ENCODE results near the gene SPINK8. TPM values are rescaled to one million over a fixed set of nuclear protein-coding genes. Genes with fewer than 3 reads are reported as not detected.
"Not testable (repeated sequence)": the region's sequence is repeated elsewhere in the genome, so short reads cannot be mapped to it uniquely, and the experiment has no call there.

SPINK8 gene
- not detected in 2 replicates for total RNA-seq
- not detected in 2 replicates for polyA plus RNA-seq
- not detected in 2 replicates for polyA plus RNA-seq (2011; cell fraction: cytosol; rRNA removed)
- not detected in 2 replicates for polyA plus RNA-seq (2011; cell fraction: nucleus; rRNA removed)
- not detected in 2 replicates for polyA plus RNA-seq (2012)
- polyA minus RNA-seq = not detected in 2 replicates
- not detected for polyA minus RNA-seq (2011; cell fraction: cytosol; rRNA and poly(A)+ RNA removed)
- polyA minus RNA-seq (2011; cell fraction: nucleus; rRNA and poly(A)+ RNA removed) = not detected in 2 replicates
- percentile 4 among the genes with signal in this experiment for Bru-seq, nascent RNA
- BruChase-seq, experiment 1, labeled RNA remaining after a 6-hour chase = not detected
- not detected for BruChase-seq, experiment 2, labeled RNA remaining after a 2-hour chase
- long read RNA-seq = 0 reads

DNA sequence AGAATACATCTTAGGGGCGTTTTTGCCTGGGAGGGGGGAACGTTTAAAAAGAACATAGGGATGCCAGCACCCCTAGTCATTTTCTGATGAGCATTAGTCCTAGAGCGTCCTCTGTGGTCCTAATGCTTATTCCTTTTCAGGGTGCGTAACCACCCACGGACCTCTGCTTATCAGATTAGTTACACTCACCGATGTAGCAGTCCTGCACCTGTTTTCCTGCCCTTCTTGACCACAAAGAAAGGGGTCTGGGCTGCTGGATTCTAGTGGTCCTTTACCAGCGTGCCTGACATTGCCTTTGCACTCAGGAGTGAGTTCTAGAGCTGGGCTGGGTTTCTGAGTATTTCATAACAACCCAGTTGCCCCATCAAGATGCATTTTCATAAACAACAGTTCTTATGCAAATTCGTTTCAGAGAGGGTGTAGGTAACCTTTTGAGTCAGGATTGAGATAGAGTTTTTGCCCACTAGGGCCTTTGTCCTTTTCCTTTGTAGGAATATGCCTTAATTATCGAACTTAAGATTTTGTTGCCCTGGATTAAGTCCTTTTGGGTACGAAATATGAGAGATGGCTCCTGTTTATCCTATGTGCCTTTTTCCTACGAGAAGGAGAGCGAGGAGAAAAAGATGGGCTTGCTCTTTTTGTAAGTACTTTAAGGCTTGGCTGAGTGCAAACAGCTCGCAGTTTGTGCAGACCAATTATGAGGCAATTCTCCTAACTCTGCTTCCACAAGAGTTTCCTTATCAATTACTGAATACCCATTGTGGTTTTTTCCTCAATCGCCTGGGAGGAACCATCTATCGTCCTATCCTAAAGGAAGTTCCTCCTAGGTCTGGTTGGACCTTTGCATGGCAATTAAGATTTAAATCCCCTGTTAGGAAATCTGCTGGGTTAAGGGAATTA, at the start of gene SPINK8:
Gene SPINK8, minus strand, starts transcription at position 316 of the 900 bp plus-strand sequence. CDS start 5,320 bp downstream, outside the sequence.
- dilution Hi-C loops (cut with MboI; ENCODE audit: extremely low pct_ligation_motif_present, low sequenced_read_pairs); DNase-seq (ENCODE audit: low read depth, low spot score); intact Hi-C loops (cut with micrococcal nuclease); H3K4me3 ChIP-seq (replicated peaks in 1 of 3; ENCODE audit: insufficient read depth in 1 of 3, low read depth in 1 of 3, low read length in 3 of 3); H3K9me3 ChIP-seq (replicated peaks; ENCODE audit: control insufficient read depth, insufficient read depth, low read length); H4K20me1 ChIP-seq (replicated peaks; ENCODE audit: control insufficient read depth, extremely low read depth, insufficient read depth, low read length); H3K4me2 ChIP-seq (ENCODE audit: insufficient read depth, low read length); H3K9ac ChIP-seq (replicated peaks; ENCODE audit: extremely low read depth, insufficient read depth, low read length); H3K9me1 ChIP-seq (replicated peaks; ENCODE audit: control insufficient read depth, extremely low read depth, insufficient read depth, low read length); H3K36me3 ChIP-seq (ENCODE audit: control insufficient read depth in 2 of 2, extremely low read depth in 1 of 2, insufficient read depth in 2 of 2, low read length in 2 of 2); H3K4me1 ChIP-seq (ENCODE audit: control insufficient read depth, extremely low read depth, insufficient read depth, low read length); H2AFZ ChIP-seq (ENCODE audit: low read depth, low read length); H3K27ac ChIP-seq (ENCODE audit: insufficient read depth, low read depth, low read length); BruUV-seq (replicated peaks); H3K79me2 ChIP-seq (ENCODE audit: control insufficient read depth, insufficient read depth, low read length); FAIRE-seq: not testable (repeated sequence)
- peaks cover 17 to 20% of the 10 kb centered on the region in 2 experiments for H3K27me3 ChIP-seq (ENCODE audit: control insufficient read depth in 2 of 2, insufficient read depth in 2 of 2, low read length in 2 of 2)
- CTCF ChIA-PET = interaction anchor here (0.9 kb wide), 1 partner anchor 103 kb away, joined by 3 read pairs; no protein-coding TSS in a partner anchor
- POLR2A ChIA-PET = interaction anchor here (0.6 kb wide), 1 partner anchor 93 kb away, joined by 7 read pairs; the partner anchor contains the start of gene ZNF589

DNA sequence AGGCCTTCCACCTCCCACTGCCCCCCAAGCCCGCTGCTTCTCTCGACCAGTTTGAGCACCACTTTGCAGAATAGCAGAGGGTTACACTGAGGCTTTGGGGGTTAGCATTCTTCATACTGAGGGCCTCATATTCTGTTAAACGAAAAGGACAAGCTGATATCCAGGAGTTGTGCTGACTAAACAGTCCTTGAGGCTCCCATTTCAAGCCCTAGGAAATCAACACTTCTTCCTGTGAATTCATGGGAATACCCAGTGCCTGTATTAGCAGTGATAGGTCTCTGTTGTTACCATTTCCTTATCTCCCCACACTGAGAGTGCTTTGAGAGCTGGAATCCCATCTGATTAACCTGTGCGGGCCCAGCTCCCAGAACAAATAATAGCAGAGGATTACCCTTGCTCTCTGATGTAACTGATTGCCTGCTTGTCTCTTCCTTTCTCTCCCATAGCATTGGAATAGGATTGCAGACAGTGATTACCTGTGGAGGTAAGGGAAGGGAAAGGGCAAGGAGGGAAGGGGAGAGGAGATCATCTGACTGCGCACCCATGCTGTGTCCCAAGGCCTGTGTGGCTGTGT, 39.5 kb upstream of the SPINK8 start:
- dilution Hi-C loops (cut with MboI; ENCODE audit: extremely low pct_ligation_motif_present, low sequenced_read_pairs) (no loop called here), intact Hi-C loops (cut with micrococcal nuclease) (no loop called here)
- CTCF ChIA-PET = interaction anchor here (1.1 to 1.7 kb wide), 3 partner anchors 14 to 63 kb away, joined by 3 to 7 read pairs (median 3); no protein-coding TSS in a partner anchor
- DNase-seq (ENCODE audit: low read depth, low spot score) (no peak), FAIRE-seq (no peak)
- Histone ChIP-seq H3K9me3 (replicated peaks; ENCODE audit: control insufficient read depth, insufficient read depth, low read length) (no peaks in the 10 kb centered on the region), H2AFZ (ENCODE audit: low read depth, low read length) (no peak overlapping the region), H3K9me1 (replicated peaks; ENCODE audit: control insufficient read depth, extremely low read depth, insufficient read depth, low read length) (no peaks in the 10 kb centered on the region), H3K9ac (replicated peaks; ENCODE audit: extremely low read depth, insufficient read depth, low read length) (no peak overlapping the region), H3K36me3 (ENCODE audit: control insufficient read depth in 2 of 2, extremely low read depth in 1 of 2, insufficient read depth in 2 of 2, low read length in 2 of 2) (no peaks in the 10 kb centered on the region), H3K27ac (ENCODE audit: insufficient read depth, low read depth, low read length) (no peak overlapping the region), H4K20me1 (replicated peaks; ENCODE audit: control insufficient read depth, extremely low read depth, insufficient read depth, low read length) (no peaks in the 10 kb centered on the region), H3K4me2 (ENCODE audit: insufficient read depth, low read length) (no peak overlapping the region), H3K27me3 (ENCODE audit: control insufficient read depth in 2 of 2, insufficient read depth in 2 of 2, low read length in 2 of 2) (peaks cover 1 to 7% of the 10 kb centered on the region in 2 experiments), H3K4me1 (ENCODE audit: control insufficient read depth, extremely low read depth, insufficient read depth, low read length) (no peaks in the 10 kb centered on the region), H3K79me2 (ENCODE audit: control insufficient read depth, insufficient read depth, low read length) (no peaks in the 10 kb centered on the region), H3K4me3 (replicated peaks in 1 of 3; ENCODE audit: insufficient read depth in 1 of 3, low read depth in 1 of 3, low read length in 3 of 3) (no peak overlapping the region)
- no TSS peak for BruUV-seq (replicated peaks)
- TF ChIP-seq POLR2AphosphoS5 (IDR thresholded peaks at IDR 0.05; ENCODE audit: insufficient read depth, low read depth, low read length) = no peak
- TF ChIP-seq EZH2 (IDR thresholded peaks at IDR 0.05; ENCODE audit: borderline replicate concordance, low read depth, low read length, severe bottlenecking) = no peak
- POLR2A ChIA-PET = no interaction called here

All from endothelial cell of umbilical vein (primary cell).